SK-N-SH (cell line): ENCODE measurements around the gene NARS2.

ENCODE experiments used
- GATA2 ChIP-seq: sonication (generic); formaldehyde crosslinking; IDR thresholded peaks from 2 replicates; pipeline ENCODE4 v1.5.0; 2020; ENCODE audit warnings: mild to moderate bottlenecking, missing genetic modification reagents
- POLR2AphosphoS5 ChIP-seq: IDR thresholded peaks from 2 replicates; pipeline ENCODE4 v1.6.1; 2012; ENCODE audit warnings: low read depth, low read length
- RFX5 ChIP-seq: IDR thresholded peaks from 2 replicates; pipeline ENCODE4 v1.6.1; 2012; ENCODE audit warnings: mild to moderate bottlenecking, improper control_type of control experiment, low read length
- TAF1 ChIP-seq: IDR thresholded peaks from 2 replicates; pipeline ENCODE4 v1.6.1; 2012; ENCODE audit warnings: low read depth, mild to moderate bottlenecking, low read length, moderate library complexity, borderline replicate concordance
- TEAD4 ChIP-seq: IDR thresholded peaks from 2 replicates; pipeline ENCODE4 v1.4.0; 2012; ENCODE audit warnings: mild to moderate bottlenecking, borderline replicate concordance; ENCODE audit not compliant: insufficient read depth
- TF ChIP-seq, protein P1 (sequence below): IDR thresholded peaks from 2 replicates; pipeline ENCODE4; 2012
- TF ChIP-seq, protein P2 (sequence below): fragments of 200-600 bp; sonication (generic); IDR thresholded peaks from 2 replicates; pipeline ENCODE4 v1.6.1; 2017; ENCODE audit warnings: antibody characterized with exemption, mild to moderate bottlenecking, moderate library complexity

DNA sequence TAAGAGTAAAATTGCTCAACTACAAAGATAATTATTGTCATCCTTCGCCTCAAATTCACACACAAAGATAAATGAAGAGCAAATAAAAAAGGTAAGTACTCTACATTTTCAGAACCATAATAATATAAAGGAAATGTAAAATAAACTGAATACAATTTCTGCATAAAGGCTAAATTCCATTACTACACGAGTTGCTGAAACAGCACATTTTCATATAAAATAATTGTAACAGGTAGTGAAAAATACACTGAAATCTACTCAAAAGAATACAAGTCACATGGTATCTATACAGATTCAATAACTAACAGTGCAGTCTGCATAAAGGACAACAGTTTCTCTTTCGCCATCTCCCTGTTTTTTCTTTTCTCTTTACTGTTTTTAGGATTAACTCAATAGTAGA, 102.3 kb downstream of the NARS2 start:
- TF ChIP-seq POLR2AphosphoS5: no peak
- TF ChIP-seq TEAD4: no peak
- no peak for TF ChIP-seq RFX5
- TF ChIP-seq, protein P1, sequence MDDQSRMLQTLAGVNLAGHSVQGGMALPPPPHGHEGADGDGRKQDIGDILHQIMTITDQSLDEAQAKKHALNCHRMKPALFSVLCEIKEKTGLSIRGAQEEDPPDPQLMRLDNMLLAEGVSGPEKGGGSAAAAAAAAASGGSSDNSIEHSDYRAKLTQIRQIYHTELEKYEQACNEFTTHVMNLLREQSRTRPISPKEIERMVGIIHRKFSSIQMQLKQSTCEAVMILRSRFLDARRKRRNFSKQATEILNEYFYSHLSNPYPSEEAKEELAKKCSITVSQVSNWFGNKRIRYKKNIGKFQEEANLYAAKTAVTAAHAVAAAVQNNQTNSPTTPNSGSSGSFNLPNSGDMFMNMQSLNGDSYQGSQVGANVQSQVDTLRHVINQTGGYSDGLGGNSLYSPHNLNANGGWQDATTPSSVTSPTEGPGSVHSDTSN: no peak
- no peak for TF ChIP-seq GATA2 (CRISPR knock-in tag)
- no peak for TF ChIP-seq TAF1
- TF ChIP-seq, protein P2, sequence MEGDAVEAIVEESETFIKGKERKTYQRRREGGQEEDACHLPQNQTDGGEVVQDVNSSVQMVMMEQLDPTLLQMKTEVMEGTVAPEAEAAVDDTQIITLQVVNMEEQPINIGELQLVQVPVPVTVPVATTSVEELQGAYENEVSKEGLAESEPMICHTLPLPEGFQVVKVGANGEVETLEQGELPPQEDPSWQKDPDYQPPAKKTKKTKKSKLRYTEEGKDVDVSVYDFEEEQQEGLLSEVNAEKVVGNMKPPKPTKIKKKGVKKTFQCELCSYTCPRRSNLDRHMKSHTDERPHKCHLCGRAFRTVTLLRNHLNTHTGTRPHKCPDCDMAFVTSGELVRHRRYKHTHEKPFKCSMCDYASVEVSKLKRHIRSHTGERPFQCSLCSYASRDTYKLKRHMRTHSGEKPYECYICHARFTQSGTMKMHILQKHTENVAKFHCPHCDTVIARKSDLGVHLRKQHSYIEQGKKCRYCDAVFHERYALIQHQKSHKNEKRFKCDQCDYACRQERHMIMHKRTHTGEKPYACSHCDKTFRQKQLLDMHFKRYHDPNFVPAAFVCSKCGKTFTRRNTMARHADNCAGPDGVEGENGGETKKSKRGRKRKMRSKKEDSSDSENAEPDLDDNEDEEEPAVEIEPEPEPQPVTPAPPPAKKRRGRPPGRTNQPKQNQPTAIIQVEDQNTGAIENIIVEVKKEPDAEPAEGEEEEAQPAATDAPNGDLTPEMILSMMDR: no peak
